UCSD-AML1 (cell line): ENCODE measurements around the gene DACT3.
A peak's percentile ranks its signal among the peaks of the same experiment; 100 is the strongest.
"Not testable (repeated sequence)": the region's sequence is repeated elsewhere in the genome, so short reads cannot be mapped to it uniquely, and the experiment has no call there.

Experiments
- DNase-seq: peaks from one replicate; lab custom pipeline; 2025; ENCODE audit not compliant: unreplicated experiment; lab: John Stamatoyannopoulos, UW

Gene DACT3

DNA sequence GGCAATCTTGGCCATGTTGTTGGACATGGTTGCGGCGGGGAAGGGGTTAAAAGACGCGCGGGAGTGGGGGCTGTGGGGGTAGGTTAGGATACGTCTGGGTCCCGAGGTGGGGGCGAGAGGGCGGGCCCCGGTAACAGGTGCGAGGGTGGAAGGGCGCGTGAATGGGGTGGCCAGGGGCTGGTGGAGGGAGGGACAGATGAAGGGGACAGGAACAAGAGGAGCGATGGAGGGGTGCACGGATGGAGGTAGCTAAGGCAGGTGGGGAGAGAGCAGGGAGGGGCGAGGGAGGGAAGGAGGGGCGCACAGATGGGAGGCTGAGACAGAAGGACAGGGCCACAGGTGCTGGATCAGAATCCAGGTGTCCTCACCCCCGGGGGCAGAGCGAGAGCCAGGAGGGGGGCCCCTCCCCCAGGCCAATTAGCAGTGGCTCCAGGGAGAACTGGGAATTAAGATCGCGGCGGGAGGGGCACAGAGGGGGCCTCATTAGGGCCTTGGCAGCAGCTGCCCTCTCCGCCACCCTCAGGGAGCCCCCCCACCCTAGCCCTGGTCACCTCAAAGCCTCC, 26.2 kb downstream of the DACT3 start:
- DNase-seq: no peak

DNA sequence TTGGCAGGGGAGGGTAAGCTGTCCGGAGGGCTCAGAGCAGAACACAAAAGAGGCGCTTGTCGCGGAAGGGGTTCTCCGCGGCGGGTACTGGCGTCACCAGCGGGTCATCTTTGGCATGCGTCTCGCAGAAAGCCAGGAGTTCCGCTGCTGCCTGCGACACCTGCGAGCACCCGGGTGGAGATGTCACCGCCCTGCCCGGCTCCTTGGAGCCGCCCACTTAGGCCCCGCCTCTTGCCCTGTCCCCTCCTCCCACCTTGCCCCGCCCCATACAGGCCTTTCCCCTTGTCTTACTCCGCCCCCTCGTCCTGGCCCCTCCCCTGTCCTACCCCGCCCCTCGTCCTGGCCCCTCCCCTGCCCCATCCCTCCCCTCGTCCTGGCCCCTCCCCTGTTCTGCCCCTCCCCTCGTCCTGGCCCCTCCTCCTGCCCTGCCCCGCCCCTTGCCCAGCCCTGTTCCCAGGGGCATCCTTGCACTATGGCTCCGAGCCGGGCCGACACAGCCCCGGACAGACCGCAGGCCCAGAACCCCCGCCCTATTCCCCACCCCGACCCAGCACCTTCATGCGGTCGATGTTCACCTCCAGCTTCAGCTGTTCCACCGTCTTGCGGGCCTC, 26.8 kb downstream of the DACT3 start:
- DNase-seq: peak; percentile 91

DNA sequence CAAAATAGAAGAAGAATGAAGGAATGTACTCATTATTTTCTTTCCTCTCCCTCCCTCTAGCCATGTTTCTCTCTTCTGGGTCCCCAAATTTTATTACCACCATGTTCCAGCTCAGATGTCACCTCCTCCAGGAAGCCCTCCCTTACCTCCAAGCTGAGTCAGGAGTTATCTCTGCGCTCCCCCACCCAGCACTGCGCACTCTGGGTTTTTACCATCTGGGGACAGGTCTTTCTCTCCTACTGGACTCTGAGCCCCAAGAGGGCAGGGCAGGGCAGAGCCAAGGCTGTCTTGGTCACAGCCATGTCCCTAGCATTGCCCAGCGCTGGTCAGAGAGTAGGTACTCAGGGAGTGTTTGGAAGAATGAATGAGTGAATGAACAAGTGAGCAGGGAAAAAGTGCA, 27.9 kb downstream of the DACT3 start:
- DNase-seq: no peak

GRCh38 chr19:46631481-46631880, 29.5 kb downstream of the DACT3 start:
- DNase-seq: no peak

DNA sequence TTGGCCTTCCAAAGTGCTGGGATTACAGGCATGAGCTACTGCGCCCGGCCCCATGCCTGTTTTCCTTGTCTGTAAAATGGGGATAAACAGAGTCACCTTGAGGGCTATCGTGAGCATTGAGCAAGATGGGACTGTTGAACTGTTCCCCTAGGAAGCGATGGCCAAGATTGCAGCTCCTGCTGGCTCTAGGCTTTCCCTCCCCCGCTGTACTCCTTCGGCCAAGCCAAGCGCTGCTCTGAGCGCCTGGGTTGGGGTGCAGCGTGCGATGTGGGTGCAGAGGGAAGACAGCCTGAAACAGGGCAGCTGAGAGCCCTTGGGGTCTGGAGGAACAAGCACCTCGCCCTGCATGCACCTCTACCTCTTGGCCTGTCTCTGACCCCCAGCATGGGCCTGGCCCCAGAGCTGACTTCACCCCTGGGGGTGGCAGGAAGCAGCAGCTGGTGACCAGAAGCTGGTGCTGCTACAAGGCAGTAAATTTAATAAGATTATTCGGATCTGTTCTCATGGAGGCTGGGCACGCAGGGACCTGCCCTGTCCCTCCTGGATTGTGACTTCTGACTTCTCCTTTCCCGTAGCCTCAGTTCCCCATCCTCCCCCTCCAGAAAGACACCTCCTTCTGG, 30.3 kb downstream of the DACT3 start:
- DNase-seq: peak; percentile 28

- DNase-seq: peak; percentile 87
Observed at GRCh38 chr19:46629546-46630025, 31.4 kb downstream of the DACT3 start.

DNA sequence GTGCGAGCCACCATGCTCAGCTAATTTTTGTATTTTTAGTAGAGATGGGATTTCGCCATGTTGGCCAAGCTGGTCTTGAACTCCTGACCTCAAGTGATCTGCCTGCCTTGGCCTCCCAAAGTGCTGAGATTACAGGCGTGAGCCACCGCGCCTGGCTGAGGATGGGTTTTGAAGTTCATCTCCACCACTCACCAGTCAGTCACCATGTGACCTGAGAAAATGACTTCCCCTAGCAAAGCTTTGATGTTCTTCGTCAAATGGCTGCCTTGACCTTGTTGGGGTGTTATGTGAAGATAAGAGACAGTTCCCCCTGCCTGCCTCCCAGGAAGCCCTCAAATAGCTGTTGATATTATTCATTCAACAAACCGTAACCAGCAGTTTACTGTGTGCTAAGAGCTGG, 32.0 kb downstream of the DACT3 start:
- not testable (repeated sequence) for DNase-seq

DNA sequence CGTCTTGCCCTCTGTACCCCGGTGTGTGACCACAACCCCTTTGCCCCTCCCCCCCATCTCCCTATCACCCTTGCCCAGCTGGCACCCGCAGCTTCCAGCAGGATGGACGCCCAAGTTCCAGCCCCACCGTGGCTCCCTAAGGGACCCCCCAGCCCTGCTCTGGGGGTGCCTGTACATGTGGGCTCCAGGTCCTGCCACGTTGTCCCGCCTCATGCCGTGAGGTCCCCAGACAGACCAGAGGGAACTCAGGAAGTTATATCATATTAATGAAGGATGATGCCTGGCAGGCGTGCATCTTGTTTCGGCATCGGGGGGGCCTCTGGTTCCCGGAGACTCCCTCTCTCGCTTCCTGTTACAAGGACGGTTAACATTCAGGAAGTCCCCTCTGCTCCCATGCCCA, 34.5 kb downstream of the DACT3 start:
- peak; percentile 44 for DNase-seq

- no peak for DNase-seq
Observed at GRCh38 chr19:46625731-46626130, 35.3 kb downstream of the DACT3 start.

DNA sequence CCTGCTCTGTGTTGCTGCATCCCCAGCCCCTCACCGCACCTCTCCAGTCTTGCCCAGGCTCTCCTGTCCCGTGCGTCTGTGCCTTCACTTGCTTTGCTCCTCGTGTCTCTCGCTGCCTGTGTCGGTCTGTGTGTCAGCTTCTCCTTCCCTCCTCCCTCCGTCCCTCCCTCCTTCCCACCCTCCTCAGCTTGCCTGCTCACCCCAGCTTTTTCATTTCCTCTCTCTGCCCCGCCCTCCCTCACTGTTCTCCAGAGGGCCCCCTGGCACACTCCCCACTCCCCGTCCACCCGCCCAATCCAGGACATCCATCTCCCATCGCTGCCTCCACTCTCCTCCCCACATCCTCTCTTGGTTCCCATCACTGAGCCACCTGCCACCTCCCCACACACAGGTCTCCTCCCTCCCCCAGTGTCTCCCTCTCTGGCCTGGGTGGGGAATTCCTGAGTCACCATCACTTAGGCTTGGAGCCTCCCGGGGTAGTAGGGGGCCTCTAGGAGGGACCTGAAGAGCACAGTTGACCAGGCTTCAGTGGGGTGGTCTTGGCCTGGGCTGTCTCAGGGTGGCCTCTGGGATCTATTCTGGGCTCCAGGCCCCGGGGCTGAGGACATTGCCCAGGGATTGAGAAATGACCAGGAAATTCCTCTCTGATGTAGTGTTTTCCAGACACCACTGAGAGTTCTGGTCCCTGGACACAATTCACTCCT, 35.9 kb downstream of the DACT3 start, which contains the start of gene PTGIR:
Gene PTGIR (minus strand): TSS at position 132 of the 704 bp plus-strand sequence. CDS start 864 bp downstream, outside the sequence.
- DNase-seq: peak; percentile 70

DNA sequence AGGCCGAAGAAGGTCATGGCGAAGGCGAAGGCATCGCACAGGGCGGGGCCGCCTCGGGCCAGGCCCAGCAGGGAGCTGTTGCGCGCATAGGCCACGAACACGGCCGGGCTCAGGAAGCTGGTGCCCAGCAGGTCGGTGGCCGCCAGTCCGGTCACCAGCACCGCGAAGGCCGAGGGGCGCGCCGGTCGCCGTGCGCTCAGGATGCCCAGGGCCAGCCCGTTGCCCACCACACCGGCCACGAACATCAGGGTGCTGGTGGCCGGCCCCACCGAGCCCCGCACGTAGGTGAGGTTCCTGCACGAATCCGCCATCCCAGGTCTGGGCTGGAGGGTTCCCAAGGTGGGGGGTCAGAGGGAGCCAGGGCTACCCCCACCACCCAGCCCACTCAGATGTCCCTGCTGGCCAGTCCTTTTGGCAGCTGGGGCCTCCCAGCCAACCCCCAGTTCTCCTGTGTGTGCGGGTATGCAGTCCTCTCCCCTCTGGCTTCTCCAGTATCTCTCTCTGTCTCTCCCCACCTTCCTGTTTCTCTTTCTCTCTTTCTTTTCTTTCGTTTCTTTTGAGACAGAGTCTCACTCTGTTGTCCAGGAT, 37.0 kb downstream of the DACT3 start:
- DNase-seq: no peak

DNA sequence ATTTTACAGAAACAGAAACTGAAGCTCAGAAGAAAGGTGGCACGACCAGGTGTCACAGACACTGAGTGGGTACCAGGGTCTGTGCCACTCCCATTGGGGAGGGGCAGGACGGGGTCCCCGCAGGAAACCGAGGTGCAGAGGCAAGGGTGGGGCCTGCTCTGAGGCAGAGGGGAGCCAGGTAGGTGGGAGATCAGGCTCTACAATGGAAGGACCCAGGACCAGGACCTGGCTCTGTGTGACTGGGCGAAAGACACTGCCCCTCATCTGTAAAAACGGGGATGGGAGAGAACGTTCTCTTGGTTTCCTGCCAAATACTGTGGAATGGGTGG, 38.9 kb downstream of the DACT3 start:
- no peak for DNase-seq

GRCh38 chr19:46621191-46622117, 39.5 kb downstream of the DACT3 start:
- DNase-seq: no peak

DNA sequence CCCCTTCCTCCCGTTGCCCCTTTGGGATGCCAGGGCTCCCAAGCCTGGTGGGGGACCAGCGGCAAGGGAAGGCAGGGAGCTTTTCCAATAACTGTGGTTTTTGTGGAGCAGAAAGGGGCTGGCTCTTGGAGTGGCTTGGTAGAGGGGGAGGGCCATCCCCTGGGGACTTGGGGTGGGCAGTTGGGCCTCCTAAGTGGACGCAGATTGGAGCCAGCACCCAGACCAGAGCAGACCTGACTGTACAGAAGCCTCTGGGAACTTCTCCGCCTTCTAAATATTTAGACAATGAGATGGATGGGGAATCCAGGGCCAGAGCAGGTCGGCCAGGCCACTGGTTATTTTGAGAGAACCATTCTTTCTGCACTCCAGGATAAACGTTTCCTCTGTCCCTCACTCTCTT, 40.3 kb downstream of the DACT3 start:
- DNase-seq: no peak

- no peak for DNase-seq
Observed at GRCh38 chr19:46620267-46620666, 40.7 kb downstream of the DACT3 start.

DNA sequence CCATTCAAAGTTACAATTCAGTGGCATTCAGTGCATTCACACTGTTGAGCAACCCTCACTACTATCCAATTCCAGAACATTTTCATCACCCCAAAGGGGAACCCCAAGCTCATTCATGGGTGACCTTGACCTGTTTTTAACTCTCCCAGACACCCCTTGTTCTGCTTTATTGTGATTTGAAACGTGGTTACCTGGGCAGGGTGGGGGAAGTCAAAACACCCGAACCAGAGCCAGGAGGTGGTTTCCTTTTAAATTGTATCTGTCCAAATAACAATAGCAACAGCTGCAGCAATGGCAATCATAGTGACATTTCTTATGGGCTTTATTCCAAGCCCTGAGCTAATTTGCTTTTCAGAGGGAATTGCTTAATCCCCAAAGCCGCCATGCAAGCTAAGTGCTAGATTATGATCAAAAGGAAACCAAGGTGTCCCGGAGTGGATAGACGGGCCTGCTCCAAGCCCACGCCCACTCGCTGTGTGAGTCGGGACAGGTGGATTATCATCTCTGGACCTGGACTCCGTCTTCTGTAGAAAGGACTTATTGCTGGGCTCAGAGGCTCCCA, 42.2 kb downstream of the DACT3 start:
- DNase-seq: no peak

DNA sequence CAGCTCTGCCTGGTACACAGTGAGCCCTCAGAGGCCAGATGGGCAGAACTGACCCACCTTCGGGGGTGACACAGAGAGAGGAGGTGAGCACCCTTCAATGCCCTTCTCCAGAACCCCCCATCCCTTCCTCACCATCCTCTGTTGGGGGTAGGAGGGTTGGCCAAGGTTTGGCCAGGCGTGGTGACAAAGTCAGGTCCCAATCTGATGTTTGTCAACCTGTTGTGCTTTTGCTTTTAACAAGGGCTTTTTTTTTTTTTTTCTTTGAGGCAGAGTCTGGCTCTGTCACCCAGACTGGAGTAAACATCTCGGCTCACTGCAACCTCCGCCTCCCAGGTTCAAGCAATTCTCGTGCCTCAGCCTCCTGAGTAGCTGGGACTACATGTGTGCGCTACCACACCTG, 43.4 kb downstream of the DACT3 start:
- no peak for DNase-seq

DNA sequence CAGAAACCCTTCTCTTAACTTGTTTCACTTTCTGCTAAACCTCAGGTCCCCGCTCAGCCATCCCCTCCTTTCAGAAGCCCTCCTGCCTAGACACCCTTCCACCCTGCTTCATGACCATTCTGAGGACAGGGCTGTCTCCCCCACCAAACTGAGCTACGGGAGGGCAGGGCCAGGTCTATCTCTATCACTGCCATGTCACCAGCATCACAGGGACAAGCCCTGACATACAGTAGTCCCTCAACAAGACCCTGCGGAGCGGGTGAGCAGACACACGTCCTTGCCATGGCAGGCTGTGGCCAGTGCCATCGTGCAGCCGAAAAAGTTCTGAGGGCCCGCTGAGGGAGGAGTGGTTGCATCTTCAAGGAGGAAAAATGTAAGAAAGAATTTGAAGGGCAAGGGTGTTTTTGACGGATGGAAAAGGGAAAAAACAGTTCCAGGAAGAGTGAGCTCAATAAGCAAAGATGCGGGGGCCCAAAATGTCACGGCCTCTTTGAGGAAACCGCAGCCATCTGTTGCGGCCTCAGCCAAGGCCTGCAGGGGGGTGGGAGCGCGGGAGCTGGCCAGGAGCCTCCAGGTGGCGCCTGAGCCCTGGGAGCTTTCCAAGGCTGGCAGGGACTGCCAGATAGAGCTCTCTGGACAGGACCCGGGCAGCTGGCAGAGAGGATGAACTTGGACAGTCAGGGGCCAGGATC, 44.2 kb downstream of the DACT3 start:
- peak; percentile 90 for DNase-seq

GRCh38 chr19:46615966-46616365, 45.0 kb downstream of the DACT3 start:
- no peak for DNase-seq
